Psoas muscle (tissue), 8 donors: ENCODE results near the gene JAGN1. TPM values are rescaled to one million over a fixed set of nuclear protein-coding genes. Genes with fewer than 3 reads are reported as not detected.

Experiments
- ATAC-seq, 4 donors: fragments of 200-7000 bp; cut with Tn5 transposase; one replicate each; pipeline ENCODE4 v1.9.1; 2020; ENCODE audit warnings: moderate library complexity in 3 of 4, mild to moderate bottlenecking in 2 of 4
- DNase-seq, 2 donors: peaks; one replicate each; pipeline ENCODE4 v3.0.0-alpha.2; 2020
- H3K27ac ChIP-seq: fragments of 200-600 bp; one replicate; pipeline ENCODE4 v1.8.0; 2022
- H3K27me3 ChIP-seq, 3 donors: fragments of 200-600 bp in 1 of 3; one replicate each; pipeline versions ENCODE4 v1.6.1 to v1.8.0; 2013 to 2022; ENCODE audit warnings: low read length in 2 of 3, mild to moderate bottlenecking in 2 of 3, moderate library complexity in 1 of 3; ENCODE audit not compliant: insufficient read depth in 3 of 3
- H3K36me3 ChIP-seq, 2 donors: fragments of 200-600 bp in 1 of 2; one replicate each; pipeline versions ENCODE4 v1.6.1 to v1.8.0; 2013 to 2022; ENCODE audit warnings: low read depth in 1 of 2, mild to moderate bottlenecking in 1 of 2, moderate library complexity in 1 of 2; ENCODE audit not compliant: insufficient read depth in 1 of 2
- H3K4me1 ChIP-seq: fragments of 200-600 bp; one replicate; pipeline ENCODE4 v1.8.0; 2022
- H3K4me3 ChIP-seq: fragments of 200-600 bp; one replicate; pipeline ENCODE4 v1.8.0; 2022; ENCODE audit warnings: mild to moderate bottlenecking
- H3K9me3 ChIP-seq: fragments of 200-600 bp; one replicate; pipeline ENCODE4 v1.8.0; 2022
- CTCF ChIP-seq: fragments of 200-600 bp; IDR thresholded peaks from one replicate; pipeline ENCODE4 v1.8.0; 2022; ENCODE audit warnings: antibody characterized with exemption
- WGBS, 3 donors: extraction: QIAGEN DNeasy Blood & Tissue Kit; methylation state at CpG; one replicate each; pipeline versions ENCODE4 v1.1.6 to v1.1.7; 2013; 5-methylcytosine and 5-hydroxymethylcytosine counted together
- intact Hi-C, 2 donors: fragments of 100-400 bp; cut with DNase I; formaldehyde crosslinking; loops; one replicate each; pipeline versions ENCODE4 v1.11.0 to v1.14.2; 2022
- polyA plus RNA-seq, 3 donors: library from polyadenylated mRNA; stranded (reverse); fragments of 200-250 nt; gene quantifications; one replicate each; pipeline ENCODE4 v1.2.3, GENCODE V29; 2013
- total RNA-seq, 4 donors: library from RNA; stranded (reverse); fragmentation: NEBNext Ultra II Directional in 2 of 4; extraction: Animal tissue kit (Norgen Biotek cat#: 25700) in 2 of 4; gene quantifications; one replicate each; pipeline versions ENCODE4 v1.2.1 to v1.2.4, GENCODE V29; 2021 to 2023
- donor health status: healthy with polysubstance abuse.
- donor health status: DM: no; HTN: no; CAD: no; lungs with moderate emphysema.
- donor health status: Bipolar disorder and iron deficiency.
- donor health status: healthy.
- donor health status: DM: yes; HTN: yes; CAD: no.
- donor health status: DM: no; HTN: no; CAD: no.
- donor health status: DM: no; HTN: no; CAD: no.
- donor health status: DM: yes; HTN: yes; CAD: no.

JAGN1 gene
- total and polyA plus RNA-seq, 7 donors, result 18.6 to 98.2 (median 44.4) TPM

DNA sequence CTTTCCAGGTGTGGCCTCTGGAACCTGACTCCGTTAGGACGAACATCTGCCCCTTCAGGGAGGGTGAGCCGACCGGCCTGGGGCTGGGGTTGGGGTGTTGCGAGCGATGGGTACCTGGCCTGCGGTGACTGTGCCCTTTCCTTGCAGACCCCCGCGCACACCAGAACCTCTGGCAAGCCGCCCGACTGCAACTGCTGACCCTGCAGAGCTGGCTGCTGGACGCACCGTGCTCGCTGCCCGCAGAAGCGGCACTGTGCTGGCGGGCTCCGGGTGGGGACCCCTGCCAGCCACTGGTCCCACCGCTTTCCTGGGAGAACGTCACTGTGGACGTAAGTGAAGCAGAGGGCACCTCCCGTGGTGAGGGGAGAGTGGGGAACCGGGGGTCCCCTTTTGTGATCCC, 37.7 kb downstream of the JAGN1 start:
- intact Hi-C loops, result no loop called here
- Histone ChIP-seq H3K27ac (no peak overlapping the region), H3K27me3 (no peaks in the 10 kb centered on the region), H3K4me3 (no peak overlapping the region), H3K36me3 (peaks cover 0 to 33% of the 10 kb centered on the region in 2 donors), H3K4me1 (no peaks in the 10 kb centered on the region), H3K9me3 (no peaks in the 10 kb centered on the region)
- 94 to 95% (median 94%) methylated on average over 21 to 23 of the region's 23 CpGs for WGBS, 3 donors
- DNase-seq (no peak), ATAC-seq (no peak)
- no peak for TF ChIP-seq CTCF

DNA sequence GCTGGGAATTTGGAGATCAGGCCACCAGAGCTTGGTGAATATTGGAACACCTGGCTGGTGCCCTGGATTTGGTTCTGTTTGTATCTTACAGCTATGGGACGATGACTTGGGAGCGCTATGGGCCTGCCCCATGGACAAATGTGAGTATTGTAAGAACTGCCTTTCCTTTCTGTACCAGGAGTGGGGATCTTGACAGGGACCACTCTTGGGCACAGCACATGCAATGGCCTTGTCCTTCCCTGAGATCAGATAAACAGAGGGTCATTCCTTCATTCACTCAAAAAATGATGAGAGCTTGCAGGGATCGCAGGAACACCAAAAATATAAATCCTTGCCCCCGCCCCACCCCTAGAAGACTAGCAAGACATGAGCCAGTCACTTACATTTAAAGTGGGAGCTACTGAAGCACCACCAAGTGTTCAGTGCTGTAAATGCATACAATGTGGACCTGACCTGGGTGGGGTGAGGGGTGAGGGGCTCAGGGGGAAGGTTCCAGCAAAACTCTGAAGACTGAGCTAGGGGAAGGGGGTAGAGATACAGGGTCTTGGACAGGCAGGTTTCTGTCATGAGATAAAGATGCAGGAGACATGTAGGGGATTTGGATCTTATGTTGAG, 40.5 kb downstream of the JAGN1 start:
- Histone ChIP-seq H3K27ac (no peak overlapping the region), H3K36me3 (peaks cover 0 to 32% of the 10 kb centered on the region in 2 donors), H3K4me3 (no peak overlapping the region), H3K9me3 (no peaks in the 10 kb centered on the region), H3K4me1 (peaks cover 15% of the 10 kb centered on the region), H3K27me3 (no peaks in the 10 kb centered on the region)
- ATAC-seq (no peak), DNase-seq (no peak)
- intact Hi-C loops, result loop anchor here in 1 of 2 donors (10.0 kb wide), 1 partner anchor 294 kb away; no protein-coding TSS in a partner anchor
- 94 to 97% (median 96%) methylated on average over 4 of the region's 4 CpGs for WGBS, 3 donors
- TF ChIP-seq CTCF, result no peak

GRCh38 chr3:9932535-9932842, 42.1 kb downstream of the JAGN1 start:
- no peaks in the 10 kb centered on the region for H3K9me3 ChIP-seq
- H3K36me3 ChIP-seq, result peaks cover 0 to 45% of the 10 kb centered on the region in 2 donors
- no peak for DNase-seq
- no peak for TF ChIP-seq CTCF
- peak overlapping the region; percentile 79 for H3K4me3 ChIP-seq
- intact Hi-C loops, result loop anchor here in 1 of 2 donors (10.0 kb wide), 1 partner anchor 292 kb away; no protein-coding TSS in a partner anchor
- H3K27ac ChIP-seq, result peak overlapping the region; percentile 94
- ATAC-seq, result no peak
- no peaks in the 10 kb centered on the region for H3K27me3 ChIP-seq
- peaks cover 26% of the 10 kb centered on the region for H3K4me1 ChIP-seq
- 7 to 11% (median 9%) methylated on average over 13 of the region's 13 CpGs for WGBS, 3 donors

- Histone ChIP-seq H3K36me3 (peaks cover 0 to 50% of the 10 kb centered on the region in 2 donors), H3K27ac (peak overlapping the region; percentile 94), H3K9me3 (no peaks in the 10 kb centered on the region), H3K4me1 (peaks cover 26% of the 10 kb centered on the region), H3K4me3 (peak overlapping the region; percentile 79), H3K27me3 (no peaks in the 10 kb centered on the region)
- DNase-seq (peak; percentile 88 to 93), ATAC-seq (peak; percentile 81 to 85 (median 82))
- WGBS, 3 donors, result 0% methylated on average over 63 to 77 of the region's 77 CpGs
- TF ChIP-seq CTCF, result peak; percentile 72
- intact Hi-C loops, result loop anchor here in 1 of 2 donors (1.0 to 10.0 kb wide), 2 partner anchors 44 to 292 kb away; no protein-coding TSS in a partner anchor
These were observed 42.6 kb downstream of the JAGN1 start for GRCh38 chr3:9932843-9933560.
